ENCODE measurements around the gene SMIM10L2A. TPM values are rescaled to one million over a fixed set of nuclear protein-coding genes. Genes with fewer than 3 reads are reported as not detected.
"Not testable (repeated sequence)": the region's sequence is repeated elsewhere in the genome, so short reads cannot be mapped to it uniquely, and the experiment has no call there.

SMIM10L2A gene
- total RNA-seq, 2 donors from 2014 or later: 0.27 to 0.35 TPM

- no peaks in the 10 kb centered on the region for H3K9me3 ChIP-seq
- intact Hi-C loops (cut with DNase I): no loop called here
- no peaks in the 10 kb centered on the region for H3K36me3 ChIP-seq
- H3K9ac ChIP-seq (ENCODE audit: low read depth in 2 of 2, low read length in 2 of 2): no peak overlapping the region
- H3K27me3 ChIP-seq: no peaks in the 10 kb centered on the region
- no peaks in the 10 kb centered on the region for H3K4me1 ChIP-seq
- H3K4me3 ChIP-seq: no peak overlapping the region
- TF ChIP-seq, protein P1, sequence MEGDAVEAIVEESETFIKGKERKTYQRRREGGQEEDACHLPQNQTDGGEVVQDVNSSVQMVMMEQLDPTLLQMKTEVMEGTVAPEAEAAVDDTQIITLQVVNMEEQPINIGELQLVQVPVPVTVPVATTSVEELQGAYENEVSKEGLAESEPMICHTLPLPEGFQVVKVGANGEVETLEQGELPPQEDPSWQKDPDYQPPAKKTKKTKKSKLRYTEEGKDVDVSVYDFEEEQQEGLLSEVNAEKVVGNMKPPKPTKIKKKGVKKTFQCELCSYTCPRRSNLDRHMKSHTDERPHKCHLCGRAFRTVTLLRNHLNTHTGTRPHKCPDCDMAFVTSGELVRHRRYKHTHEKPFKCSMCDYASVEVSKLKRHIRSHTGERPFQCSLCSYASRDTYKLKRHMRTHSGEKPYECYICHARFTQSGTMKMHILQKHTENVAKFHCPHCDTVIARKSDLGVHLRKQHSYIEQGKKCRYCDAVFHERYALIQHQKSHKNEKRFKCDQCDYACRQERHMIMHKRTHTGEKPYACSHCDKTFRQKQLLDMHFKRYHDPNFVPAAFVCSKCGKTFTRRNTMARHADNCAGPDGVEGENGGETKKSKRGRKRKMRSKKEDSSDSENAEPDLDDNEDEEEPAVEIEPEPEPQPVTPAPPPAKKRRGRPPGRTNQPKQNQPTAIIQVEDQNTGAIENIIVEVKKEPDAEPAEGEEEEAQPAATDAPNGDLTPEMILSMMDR (IDR thresholded peaks at IDR 0.05): no peak
- no peak overlapping the region for H3K27ac ChIP-seq
- no peak for DNase-seq
Measured at GRCh38 chrX:135396109-135396508, 25.6 kb upstream of the SMIM10L2A start.

DNA sequence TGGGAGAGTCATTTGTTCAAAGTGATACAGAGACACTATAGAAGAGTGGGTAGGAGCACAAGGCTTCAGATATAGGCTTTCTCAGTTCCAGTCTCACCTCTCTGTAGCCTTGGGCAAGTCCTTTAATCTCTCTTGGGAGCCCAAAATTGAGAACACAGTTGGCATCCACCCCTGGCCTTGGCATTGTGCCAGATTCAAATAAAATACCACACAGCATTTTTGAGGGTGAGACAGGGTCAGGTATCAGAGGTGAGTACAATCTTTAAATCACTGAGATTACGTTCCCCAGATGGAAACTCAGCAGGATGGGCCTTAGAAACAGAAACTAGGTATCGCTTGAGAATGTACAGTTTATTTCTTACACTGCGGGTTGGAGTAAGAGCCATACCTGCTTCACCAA lies 25.2 kb upstream of the SMIM10L2A start:
- intact Hi-C loops (cut with DNase I): no loop called here
- Histone ChIP-seq H3K27me3 (no peaks in the 10 kb centered on the region), H3K36me3 (no peaks in the 10 kb centered on the region), H3K4me1 (no peaks in the 10 kb centered on the region), H3K9me3 (no peaks in the 10 kb centered on the region), H3K27ac (no peak overlapping the region), H3K9ac (ENCODE audit: low read depth in 2 of 2, low read length in 2 of 2) (no peak overlapping the region), H3K4me3 (no peak overlapping the region)
- TF ChIP-seq, protein P1 (IDR thresholded peaks at IDR 0.05): no peak
- no peak for DNase-seq

- TF ChIP-seq, protein P1 (IDR thresholded peaks at IDR 0.05): no peak
- H3K27ac ChIP-seq: no peak overlapping the region
- DNase-seq: no peak
- H3K9ac ChIP-seq (ENCODE audit: low read depth in 2 of 2, low read length in 2 of 2): no peak overlapping the region
- no peaks in the 10 kb centered on the region for H3K9me3 ChIP-seq
- no peaks in the 10 kb centered on the region for H3K27me3 ChIP-seq
- intact Hi-C loops (cut with DNase I): no loop called here
- no peaks in the 10 kb centered on the region for H3K36me3 ChIP-seq
- H3K4me3 ChIP-seq: no peak overlapping the region
- H3K4me1 ChIP-seq: no peaks in the 10 kb centered on the region
Measured at GRCh38 chrX:135397652-135398051, 24.1 kb upstream of the SMIM10L2A start.

GRCh38 chrX:135403374-135403773 lies 18.4 kb upstream of the SMIM10L2A start:
- TF ChIP-seq, protein P1 (IDR thresholded peaks at IDR 0.05): no peak
- Histone ChIP-seq H3K9ac (ENCODE audit: low read depth in 2 of 2, low read length in 2 of 2) (no peak overlapping the region), H3K27ac (no peak overlapping the region), H3K4me1 (no peaks in the 10 kb centered on the region), H3K9me3 (no peaks in the 10 kb centered on the region), H3K4me3 (no peak overlapping the region), H3K27me3 (no peaks in the 10 kb centered on the region), H3K36me3 (no peaks in the 10 kb centered on the region)
- intact Hi-C loops (cut with DNase I): no loop called here
- no peak for DNase-seq

DNA sequence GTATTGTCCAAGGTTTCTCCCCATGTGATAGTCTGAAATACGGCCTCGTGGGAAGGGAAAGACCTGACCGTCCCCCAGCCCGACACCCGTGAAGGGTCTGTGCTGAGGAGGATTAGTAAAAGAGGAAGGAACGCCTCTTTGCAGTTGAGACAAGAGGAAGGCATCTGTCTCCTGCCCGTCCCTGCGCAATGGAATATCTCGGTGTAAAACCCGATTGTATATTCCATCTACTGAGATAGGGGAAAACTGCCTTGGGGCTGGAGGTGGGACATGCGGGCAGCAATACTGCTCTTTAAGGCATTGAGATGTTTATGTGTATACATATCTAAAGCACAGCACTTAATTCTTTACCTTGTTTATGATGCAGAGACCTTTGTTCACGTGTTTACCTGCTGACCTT lies 15.3 kb upstream of the SMIM10L2A start:
- H3K36me3 ChIP-seq; H3K4me1 ChIP-seq; intact Hi-C loops (cut with DNase I); H3K9ac ChIP-seq (ENCODE audit: low read depth in 2 of 2, low read length in 2 of 2); H3K4me3 ChIP-seq; H3K9me3 ChIP-seq; H3K27ac ChIP-seq; DNase-seq; H3K27me3 ChIP-seq: not testable (repeated sequence)

- Histone ChIP-seq H3K9ac (ENCODE audit: low read depth in 2 of 2, low read length in 2 of 2) (no peak overlapping the region), H3K27me3 (no peaks in the 10 kb centered on the region), H3K36me3 (no peaks in the 10 kb centered on the region), H3K4me1 (no peaks in the 10 kb centered on the region), H3K4me3 (no peak overlapping the region), H3K9me3 (no peaks in the 10 kb centered on the region), H3K27ac (no peak overlapping the region)
- intact Hi-C loops (cut with DNase I): no loop called here
- DNase-seq: no peak
- TF ChIP-seq, protein P1 (IDR thresholded peaks at IDR 0.05): no peak
Measured at GRCh38 chrX:135408794-135409193, 12.9 kb upstream of the SMIM10L2A start.

Measured in colonic mucosa (tissue), 4 donors.